ENCODE results near the gene ZNF148.

GRCh38 chr3:125378762-125379161 is 3.6 kb upstream of the ZNF148 start:
- TF ChIP-seq CTCF (IDR thresholded peaks at IDR 0.05) (no peak), POLR2A (IDR thresholded peaks at IDR 0.05) (no peak)
